Body of pancreas (tissue), 4 donors: ENCODE results near the gene DDX39A. TPM values are rescaled to one million over a fixed set of nuclear protein-coding genes. Genes with fewer than 3 reads are reported as not detected.

Experiments used
- ATAC-seq: fragments of 150-250 bp; one replicate; pipeline ENCODE4 v1.9.1; 2016
- DNase-seq, 4 donors: peaks; one replicate each; pipeline ENCODE4 v3.0.0-alpha.2; 2019
- H3K27ac ChIP-seq, 4 donors: fragments of 200-600 bp; sonication (generic); 1 replicate in 3 of 4; 2 replicates in 1 of 4; pipeline versions ENCODE4 v1.5.1 to v1.6.1; 2016 to 2019; ENCODE audit warnings: mild to moderate bottlenecking in 1 of 4, mixed read lengths in 1 of 4, moderate library complexity in 1 of 4
- H3K27me3 ChIP-seq, 2 donors: fragments of 200-600 bp; sonication (generic); one replicate each; pipeline ENCODE4 v1.6.0; 2016; ENCODE audit warnings: mild to moderate bottlenecking in 1 of 2
- H3K36me3 ChIP-seq, 2 donors: fragments of 200-600 bp; sonication (generic); replicated peaks in 1 of 2; 2 replicates each; pipeline ENCODE4 v1.5.1; 2016; ENCODE audit warnings: low read depth in 2 of 2; ENCODE audit not compliant: insufficient read depth in 1 of 2
- H3K4me1 ChIP-seq: fragments of 200-600 bp; sonication (generic); one replicate; pipeline ENCODE4 v1.6.0; 2016
- H3K4me3 ChIP-seq, 2 donors: fragments of 200-600 bp; sonication (generic); 1 replicate in 1 of 2; 2 replicates in 1 of 2; pipeline ENCODE4 v1.5.1; 2016 to 2019
- H3K9me3 ChIP-seq, 3 donors: fragments of 200-600 bp; sonication (generic); 1 replicate in 2 of 3; 2 replicates in 1 of 3; pipeline ENCODE4 v1.5.1; 2016
- POLR2A ChIP-seq, 3 donors: fragments of 450-650 bp; IDR thresholded peaks; one replicate each; pipeline ENCODE4 v1.6.1; 2016; ENCODE audit warnings: antibody characterized with exemption in 3 of 3, mild to moderate bottlenecking in 2 of 3
- WGBS, 2 donors: methylation state at CpG; one replicate each; pipeline ENCODE4 v1.1.5; 2017; 5-methylcytosine and 5-hydroxymethylcytosine counted together
- intact Hi-C: fragments of 100-400 bp; cut with DNase I; formaldehyde crosslinking; loops from one replicate; pipeline ENCODE4 v1.15.1; 2023
- total RNA-seq, 2 donors: library from RNA; depleted of rRNA; stranded (reverse); fragments of >200 nt; gene quantifications; one replicate each; pipeline ENCODE4 v1.1.0, GENCODE V29; 2016
- TF ChIP-seq, protein P1 (sequence below), 7 experiments: fragments of 450-650 bp in 4 of 7; fragments of 200-600 bp in 3 of 7; sonication (generic) in 3 of 7; IDR thresholded peaks; one replicate each; pipeline ENCODE4 v1.5.1; 2016 to 2019; ENCODE audit warnings: antibody characterized with exemption in 7 of 7

The DDX39A gene
- total RNA-seq, 2 donors from 2014 or later = 32.4 to 86.7 TPM

DNA sequence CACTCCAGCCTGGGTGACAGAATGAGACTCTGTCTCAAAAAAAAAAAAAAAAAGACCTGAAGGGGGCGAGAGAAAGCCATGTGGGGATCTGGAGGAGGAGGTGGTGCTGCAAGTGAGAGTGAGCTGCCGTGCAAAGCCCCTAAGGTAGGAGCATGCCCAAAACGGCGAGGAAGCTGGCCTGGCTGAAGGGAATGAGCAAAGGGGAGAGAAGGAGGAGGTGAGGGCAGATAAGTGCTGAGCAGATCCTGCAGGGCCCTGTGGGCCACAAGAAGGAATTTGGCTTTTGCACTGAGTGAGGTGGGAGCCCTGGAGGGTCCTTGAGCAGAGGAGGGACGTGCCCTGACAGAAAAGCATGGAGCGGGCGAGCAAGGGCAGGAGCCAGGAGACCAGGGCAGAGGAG is 57.3 kb downstream of the DDX39A start:
- WGBS, 2 donors = 45 to 47% methylated on average over 7 of the region's 7 CpGs
- Histone ChIP-seq H3K36me3 (no peaks in the 10 kb centered on the region), H3K27ac (no peak overlapping the region), H3K9me3 (no peaks in the 10 kb centered on the region), H3K4me3 (no peak overlapping the region), H3K4me1 (peaks cover 8% of the 10 kb centered on the region), H3K27me3 (no peaks in the 10 kb centered on the region)
- no peak for DNase-seq
- TF ChIP-seq, protein P1, sequence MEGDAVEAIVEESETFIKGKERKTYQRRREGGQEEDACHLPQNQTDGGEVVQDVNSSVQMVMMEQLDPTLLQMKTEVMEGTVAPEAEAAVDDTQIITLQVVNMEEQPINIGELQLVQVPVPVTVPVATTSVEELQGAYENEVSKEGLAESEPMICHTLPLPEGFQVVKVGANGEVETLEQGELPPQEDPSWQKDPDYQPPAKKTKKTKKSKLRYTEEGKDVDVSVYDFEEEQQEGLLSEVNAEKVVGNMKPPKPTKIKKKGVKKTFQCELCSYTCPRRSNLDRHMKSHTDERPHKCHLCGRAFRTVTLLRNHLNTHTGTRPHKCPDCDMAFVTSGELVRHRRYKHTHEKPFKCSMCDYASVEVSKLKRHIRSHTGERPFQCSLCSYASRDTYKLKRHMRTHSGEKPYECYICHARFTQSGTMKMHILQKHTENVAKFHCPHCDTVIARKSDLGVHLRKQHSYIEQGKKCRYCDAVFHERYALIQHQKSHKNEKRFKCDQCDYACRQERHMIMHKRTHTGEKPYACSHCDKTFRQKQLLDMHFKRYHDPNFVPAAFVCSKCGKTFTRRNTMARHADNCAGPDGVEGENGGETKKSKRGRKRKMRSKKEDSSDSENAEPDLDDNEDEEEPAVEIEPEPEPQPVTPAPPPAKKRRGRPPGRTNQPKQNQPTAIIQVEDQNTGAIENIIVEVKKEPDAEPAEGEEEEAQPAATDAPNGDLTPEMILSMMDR (IDR thresholded peaks at IDR 0.05) = no peak
- TF ChIP-seq POLR2A (IDR thresholded peaks at IDR 0.05) = no peak
- intact Hi-C loops = no loop called here
- no peak for ATAC-seq

Other genes starting within 250 kb of the DDX39A start
- 10 to 100 TPM; 12.5 to 16.5 TPM for gene ADGRL1, start 213.2 kb downstream of the DDX39A start, total RNA-seq
- gene ADGRE5, start 37.9 kb downstream of the DDX39A start, total RNA-seq = 10 to 100 TPM; 11.5 to 24.6 TPM
- 10 to 100 TPM; 82.5 to 83.4 TPM for gene PKN1, start 14.0 kb upstream of the DDX39A start, total RNA-seq
- gene PTGER1, start 56.0 kb upstream of the DDX39A start, total RNA-seq = 1 to 10 TPM in 1 of 2 donors, not detected in 1; 3.6 TPM
- 100 to 1,000 TPM in 1 of 2 donors, 10 to 100 TPM in 1; 34.5 to 120 TPM for gene GIPC1, start 76.8 kb upstream of the DDX39A start, total RNA-seq
- gene DNAJB1, start 99.1 kb upstream of the DDX39A start, total RNA-seq = 10 to 100 TPM; 24.4 to 33.2 TPM
- gene TECR, start 110.3 kb upstream of the DDX39A start, total RNA-seq = 10 to 100 TPM; 26.2 to 28.7 TPM
- 100 to 1,000 TPM; 121 to 206 TPM for gene NDUFB7, start 152.7 kb upstream of the DDX39A start, total RNA-seq
- not detected for gene CLEC17A, start 163.7 kb upstream of the DDX39A start, total RNA-seq